HG03442 (cell line): ENCODE data around the gene MSH3.
"Not testable (repeated sequence)": the region's sequence is repeated elsewhere in the genome, so short reads cannot be mapped to it uniquely, and the experiment has no call there.

ENCODE experiments used
- ATAC-seq: cut with Tn5 transposase; IDR thresholded peaks from one replicate; pipeline ENCODE4 v1.9.1; 2021; ENCODE audit warnings: mild to moderate bottlenecking, moderate library complexity; ENCODE audit not compliant: unreplicated experiment

The MSH3 gene

GRCh38 chr5:80752427-80752826, 98.0 kb downstream of the MSH3 start:
- ATAC-seq, result no peak

GRCh38 chr5:80753712-80754111, 99.3 kb downstream of the MSH3 start:
- no peak for ATAC-seq

GRCh38 chr5:80754900-80755299, 100.4 kb downstream of the MSH3 start:
- no peak for ATAC-seq

- ATAC-seq, result peak; percentile 97
Observed at GRCh38 chr5:80755626-80756025, 101.2 kb downstream of the MSH3 start.

- no peak for ATAC-seq
Observed at GRCh38 chr5:80756292-80756691, 101.8 kb downstream of the MSH3 start.

GRCh38 chr5:80757290-80757689, 102.8 kb downstream of the MSH3 start:
- ATAC-seq, result no peak

- ATAC-seq, result no peak
Observed at GRCh38 chr5:80759866-80760577, 105.6 kb downstream of the MSH3 start.

- no peak for ATAC-seq
Observed at GRCh38 chr5:80760680-80761079, 106.2 kb downstream of the MSH3 start.

- ATAC-seq, result no peak
Observed at GRCh38 chr5:80761176-80761575, 106.7 kb downstream of the MSH3 start.

- no peak for ATAC-seq
Observed at GRCh38 chr5:80761966-80762365, 107.5 kb downstream of the MSH3 start.

GRCh38 chr5:80762573-80762972, 108.1 kb downstream of the MSH3 start:
- no peak for ATAC-seq

- ATAC-seq, result no peak
Observed at GRCh38 chr5:80763211-80763610, 108.8 kb downstream of the MSH3 start.

- ATAC-seq, result no peak
Observed at GRCh38 chr5:80763873-80764647, 109.6 kb downstream of the MSH3 start.

GRCh38 chr5:80764786-80765185, 110.3 kb downstream of the MSH3 start:
- ATAC-seq, result no peak

GRCh38 chr5:80777347-80778287, 123.2 kb downstream of the MSH3 start:
- ATAC-seq, result no peak

- ATAC-seq, result no peak
Observed at GRCh38 chr5:80780024-80780423, 125.6 kb downstream of the MSH3 start.

GRCh38 chr5:80780761-80781285, 126.4 kb downstream of the MSH3 start:
- no peak for ATAC-seq

- no peak for ATAC-seq
Observed at GRCh38 chr5:80781356-80781755, 126.9 kb downstream of the MSH3 start.

- ATAC-seq, result no peak
Observed at GRCh38 chr5:80782626-80783025, 128.2 kb downstream of the MSH3 start.

GRCh38 chr5:80783751-80784150, 129.3 kb downstream of the MSH3 start:
- ATAC-seq, result not testable (repeated sequence)

- ATAC-seq, result no peak
Observed at GRCh38 chr5:80784451-80784850, 130.0 kb downstream of the MSH3 start.
